Stimulated activated CD8-positive, alpha-beta memory T cell treated with anti-CD3 and anti-CD28 coated beads, Interleukin-15, amount 100 ng/mL, for 4 hours (primary cell): ENCODE data around the gene JPT2.

Source experiments
- DNase-seq, 2 donors: peaks; one replicate each; pipeline ENCODE4 v3.0.0-alpha.2; 2020; ENCODE audit warnings: low read depth in 2 of 2

The JPT2 gene

DNA sequence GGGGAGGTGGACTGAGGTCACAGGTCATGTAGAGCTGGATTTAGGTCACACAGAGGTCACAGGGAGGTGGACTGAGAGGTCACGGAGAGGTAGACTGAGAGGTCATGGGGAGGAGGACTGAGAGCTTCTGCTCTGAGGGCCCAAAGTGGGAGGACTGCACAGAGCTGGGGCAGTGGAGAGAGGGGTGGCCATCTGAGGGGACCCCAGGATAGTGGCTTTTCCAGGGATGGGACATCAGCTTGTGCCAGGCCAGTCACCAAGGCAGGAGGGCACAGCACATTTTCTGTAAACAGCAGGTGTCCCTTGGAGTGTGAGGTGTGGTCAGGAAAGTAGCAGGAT lies 26.1 kb upstream of the JPT2 start:
- no peak for DNase-seq

GRCh38 chr16:1653023-1653422 lies 25.1 kb upstream of the JPT2 start:
- DNase-seq, result no peak

DNA sequence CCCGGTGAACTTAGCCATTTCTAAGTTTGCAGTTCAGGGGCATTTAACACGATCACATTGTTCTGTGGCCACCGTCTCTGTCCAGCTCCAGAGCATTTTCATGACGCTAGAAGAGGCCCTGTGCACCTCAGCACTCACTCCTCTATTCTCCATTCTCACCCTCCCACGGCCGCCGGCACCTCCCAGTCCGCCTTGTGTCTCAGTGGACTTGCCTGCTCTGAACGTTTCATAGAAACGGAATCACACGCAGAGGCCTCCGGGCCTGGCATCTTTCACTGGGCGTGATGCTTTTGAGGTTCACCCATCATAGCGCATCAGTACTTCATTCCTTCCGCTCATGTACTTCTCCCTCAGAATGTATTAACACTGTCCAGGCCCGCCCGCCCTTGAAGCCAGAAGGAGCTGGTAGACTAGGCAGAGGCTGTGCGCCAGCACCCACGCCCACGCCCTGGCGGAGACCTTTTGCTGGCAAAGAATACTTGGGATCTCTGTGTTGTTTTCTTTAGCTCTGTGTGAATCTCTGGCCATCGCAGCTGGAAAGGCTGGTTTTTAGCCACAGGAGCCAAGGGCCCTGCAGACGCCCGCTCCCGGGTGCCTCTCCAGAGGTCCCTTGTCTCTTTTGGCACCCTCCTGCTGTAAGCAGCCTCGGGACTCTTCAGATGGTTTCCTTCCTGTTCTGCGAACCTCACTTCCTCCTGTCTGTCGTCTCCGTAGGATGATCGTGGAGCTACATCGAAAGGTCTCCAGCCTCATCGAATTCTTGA lies 23.4 kb upstream of the JPT2 start:
- DNase-seq, result no peak

GRCh38 chr16:1655269-1655807 lies 22.7 kb upstream of the JPT2 start:
- DNase-seq, result no peak

- DNase-seq, result no peak
Observed at GRCh38 chr16:1655909-1656807, 21.9 kb upstream of the JPT2 start.

DNA sequence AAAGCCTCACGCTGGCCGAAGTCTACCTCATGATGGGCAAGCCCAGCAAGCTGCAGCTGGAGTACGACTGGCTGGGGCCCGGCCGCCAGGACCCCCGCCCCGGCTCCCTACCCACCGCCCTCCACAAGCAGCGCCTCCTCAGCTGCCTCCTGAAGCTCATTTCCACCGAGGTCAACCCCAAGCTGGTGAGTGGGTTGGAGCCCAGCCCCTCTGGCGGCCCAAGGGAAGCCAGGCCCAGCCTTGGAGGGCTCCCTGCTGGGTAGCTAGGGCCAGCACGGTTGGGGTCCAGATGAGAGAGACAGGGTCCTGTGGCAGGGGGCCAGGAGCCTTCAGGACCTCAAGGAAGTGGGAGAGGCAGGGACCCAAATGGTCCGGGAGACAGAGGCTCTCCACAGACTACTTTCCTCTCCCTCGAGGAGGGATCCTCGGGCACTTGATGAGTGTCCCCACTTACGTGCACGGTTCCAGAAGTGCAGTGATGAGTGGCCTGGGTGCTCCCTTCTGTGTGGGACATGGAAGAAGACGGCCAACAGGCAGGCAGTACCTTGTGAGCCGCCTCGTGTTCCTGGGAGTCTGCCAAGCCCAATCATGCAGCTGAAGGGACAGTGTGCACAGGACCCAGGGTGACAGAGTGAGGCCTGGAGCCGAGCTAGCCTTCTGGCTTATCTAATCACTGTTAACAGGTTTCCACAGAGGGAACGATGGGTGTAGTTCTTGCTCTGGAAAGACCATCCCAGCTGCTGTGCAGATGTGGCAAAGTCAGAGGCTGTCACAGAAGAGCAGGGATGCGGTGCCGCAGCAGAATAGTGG lies 21.1 kb upstream of the JPT2 start:
- no peak for DNase-seq

- DNase-seq, result no peak
Observed at GRCh38 chr16:1657841-1658240, 20.2 kb upstream of the JPT2 start.

GRCh38 chr16:1659031-1659430 lies 19.0 kb upstream of the JPT2 start:
- no peak for DNase-seq

- DNase-seq, result no peak
Observed at GRCh38 chr16:1661826-1662225, 16.3 kb upstream of the JPT2 start.

- DNase-seq, result no peak
Observed at GRCh38 chr16:1662543-1662942, 15.5 kb upstream of the JPT2 start.

DNA sequence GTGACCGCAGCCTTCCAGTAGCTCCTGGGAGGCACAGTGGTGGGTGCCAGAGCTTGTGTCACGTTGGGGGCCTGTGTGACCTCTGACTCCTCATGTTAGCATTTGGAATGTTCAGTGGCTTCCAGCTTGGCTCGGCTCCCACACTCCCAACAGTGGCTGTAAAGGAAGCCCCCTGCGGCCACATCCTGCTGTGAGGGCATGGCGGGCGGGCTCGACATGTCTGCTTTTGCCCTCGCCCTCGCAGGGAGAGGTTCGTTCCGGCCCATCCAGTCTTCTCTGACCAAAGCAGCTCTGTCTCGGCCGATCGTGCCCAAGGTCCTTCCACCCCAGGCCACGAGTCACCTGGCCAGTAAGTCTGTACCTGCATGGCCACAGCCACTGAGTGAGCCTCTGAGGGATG lies 12.2 kb upstream of the JPT2 start:
- no peak for DNase-seq

- DNase-seq, result no peak
Observed at GRCh38 chr16:1666316-1666715, 11.8 kb upstream of the JPT2 start.

DNA sequence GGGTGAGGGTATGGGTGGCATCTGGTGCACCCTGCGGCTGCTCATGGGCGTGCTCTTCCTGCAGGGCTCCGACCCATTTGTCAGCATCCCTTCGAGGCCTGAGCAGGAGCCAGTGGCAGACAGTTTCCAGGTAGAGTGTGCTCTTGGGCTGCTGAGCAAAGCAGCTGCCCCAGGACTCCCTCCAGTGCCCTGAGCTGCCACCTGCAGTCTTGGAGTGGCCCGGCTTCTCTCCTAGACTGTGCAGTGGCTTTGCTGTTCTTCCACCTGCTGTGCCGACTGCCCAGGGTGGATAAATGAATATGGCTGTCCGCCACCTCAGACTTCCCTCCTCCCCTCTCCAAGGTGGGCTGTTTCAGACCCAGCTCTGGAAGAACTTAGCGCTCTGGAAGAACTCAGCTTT lies 10.8 kb upstream of the JPT2 start:
- DNase-seq, result no peak

DNA sequence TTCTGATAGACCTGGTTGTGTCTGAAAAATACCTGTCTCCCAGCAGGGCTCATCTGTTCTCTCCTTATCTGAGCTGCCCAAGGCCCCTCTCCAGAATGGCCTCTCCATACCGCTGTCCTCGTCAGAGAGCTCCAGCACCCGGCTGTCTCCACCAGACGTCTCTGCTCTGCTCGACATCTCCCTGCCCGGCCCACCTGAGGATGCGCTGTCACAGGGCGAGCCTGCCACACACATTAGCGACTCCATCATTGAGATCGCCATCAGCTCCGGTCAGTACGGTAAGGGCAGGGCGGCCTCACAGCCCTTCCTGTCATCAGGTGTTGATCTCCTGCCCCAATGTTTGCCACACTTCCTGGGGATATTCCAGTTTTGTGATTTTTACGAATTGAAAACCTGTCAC lies 10.2 kb upstream of the JPT2 start:
- DNase-seq, result no peak

DNA sequence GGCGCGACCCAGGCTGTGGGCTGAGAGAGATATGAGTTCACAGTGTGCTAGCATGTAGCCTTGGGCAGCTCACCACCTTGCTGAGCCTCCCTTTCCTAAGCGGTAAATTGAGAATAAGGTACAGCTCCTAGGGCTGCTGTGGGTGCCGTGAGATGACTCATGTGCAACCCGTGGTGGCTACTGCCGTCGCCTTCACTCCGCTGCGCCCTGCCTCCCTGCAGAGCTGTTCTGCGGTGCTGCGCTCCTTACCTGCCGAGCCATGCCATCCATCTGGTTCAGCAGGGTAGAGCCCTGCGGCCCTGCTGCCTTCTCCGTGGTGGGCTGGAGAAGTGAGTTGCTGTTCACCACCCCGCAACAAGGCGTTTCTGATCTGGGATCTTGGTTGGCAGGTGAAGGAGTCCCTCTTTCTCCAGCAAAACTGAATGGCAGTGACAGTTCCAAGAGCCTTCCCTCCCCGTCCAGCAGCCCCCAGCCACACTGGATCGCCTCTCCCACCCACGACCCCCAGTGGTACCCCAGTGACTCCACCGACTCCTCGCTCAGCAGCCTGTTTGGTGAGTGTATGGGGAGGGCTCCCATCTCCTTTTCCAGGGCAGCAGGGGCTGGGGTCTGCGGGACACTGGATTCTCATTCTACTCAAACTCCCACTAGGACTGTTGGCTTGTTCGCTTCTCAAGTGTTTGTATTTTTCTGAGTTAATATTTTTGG lies 9.3 kb upstream of the JPT2 start:
- DNase-seq, result no peak

DNA sequence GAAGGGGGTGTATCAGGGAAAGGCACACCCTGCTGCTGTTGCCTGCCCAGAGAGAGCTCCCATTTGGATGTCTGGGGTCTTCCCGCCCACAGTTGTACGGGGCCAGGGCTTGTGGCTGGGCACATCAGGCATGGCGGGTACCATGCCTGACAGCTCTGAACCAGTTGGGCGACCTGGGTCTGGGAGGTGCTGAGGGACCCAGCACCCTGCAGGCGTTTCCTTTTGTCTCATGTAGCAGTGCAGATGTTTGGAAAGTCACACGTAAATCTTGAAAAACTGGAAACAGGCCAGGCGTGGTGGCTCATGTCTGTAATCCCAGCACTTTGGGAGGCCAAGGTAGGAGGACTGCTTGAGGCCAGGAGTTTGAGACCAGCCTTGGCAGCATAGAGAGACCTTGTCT lies 8.4 kb upstream of the JPT2 start:
- DNase-seq, result no peak

GRCh38 chr16:1670371-1670770 lies 7.7 kb upstream of the JPT2 start:
- no peak for DNase-seq

DNA sequence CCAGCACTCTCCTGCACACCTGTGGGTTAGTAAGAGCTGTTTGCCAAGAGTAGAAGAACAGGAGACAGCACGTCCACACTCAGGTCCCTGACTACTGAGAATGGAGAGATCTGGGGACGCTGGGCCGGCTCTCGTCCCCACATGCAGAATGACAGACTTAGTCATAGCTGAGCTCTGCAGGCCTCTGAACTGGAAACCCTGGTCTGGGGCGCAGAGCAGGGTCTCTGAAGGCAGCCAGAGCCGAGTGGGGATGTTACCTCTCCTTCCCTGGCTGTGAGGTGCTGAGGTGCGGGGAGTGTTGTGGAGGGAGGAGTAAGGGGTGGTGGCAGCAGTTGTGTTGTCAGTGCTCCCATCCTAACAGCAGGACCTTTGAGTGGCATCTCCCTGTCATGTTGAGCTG lies 7.2 kb upstream of the JPT2 start:
- DNase-seq, result no peak

DNA sequence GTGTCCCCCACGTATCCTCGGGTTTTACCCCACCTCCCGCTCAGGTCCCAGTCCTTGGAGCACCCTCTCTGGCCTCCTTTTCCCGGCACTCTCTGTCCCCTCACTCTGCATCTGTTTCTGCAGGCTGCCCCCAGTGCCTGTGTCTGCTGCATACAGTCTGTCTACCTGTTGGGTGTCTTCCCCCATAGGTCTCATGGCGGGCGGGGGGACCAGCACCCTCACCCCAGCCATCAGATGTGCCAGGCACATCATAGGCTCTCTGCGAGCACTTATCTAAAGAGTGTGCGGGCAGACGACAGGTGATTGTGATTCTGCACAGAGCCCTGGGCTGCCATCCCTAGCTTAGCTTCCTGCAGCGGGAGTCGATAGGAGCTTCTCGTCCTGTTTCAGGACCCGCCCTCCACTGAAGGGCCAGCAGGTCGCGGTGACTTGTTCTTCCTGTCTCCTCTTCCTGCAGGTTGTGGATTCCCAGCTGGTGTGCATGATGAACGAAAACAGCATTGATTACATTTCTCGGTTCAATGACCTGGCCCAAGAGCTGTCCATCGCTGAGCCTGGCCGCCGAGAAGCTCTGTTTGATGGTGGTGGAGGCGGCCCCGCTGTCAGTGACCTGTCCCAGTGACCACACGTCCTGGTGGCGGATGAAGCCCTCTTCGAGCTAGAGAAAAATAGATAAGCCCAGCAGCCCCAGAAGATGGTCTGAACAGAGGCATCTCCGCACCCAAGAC lies 4.5 kb upstream of the JPT2 start:
- no peak for DNase-seq

DNA sequence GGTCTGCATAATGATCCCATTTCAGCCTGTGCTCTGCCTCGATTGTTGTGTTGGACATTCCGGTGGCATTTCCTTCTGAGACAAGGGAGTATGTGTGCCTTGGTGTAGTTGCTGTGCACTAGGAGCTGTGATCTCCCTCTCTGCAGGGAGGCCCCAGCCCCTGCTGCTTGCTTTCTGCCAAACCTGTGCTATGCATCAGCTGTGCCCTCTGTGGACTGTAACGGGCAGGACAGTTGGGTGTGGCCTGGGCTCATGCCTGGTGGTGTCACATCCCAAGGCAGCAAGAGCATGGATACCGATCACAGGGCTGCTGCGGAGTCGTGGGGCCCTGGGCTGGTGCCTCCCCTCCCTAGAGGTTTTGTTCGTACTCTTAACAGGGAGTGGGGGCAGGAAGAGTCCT lies 3.8 kb upstream of the JPT2 start:
- DNase-seq, result no peak
